Sigmoid colon (tissue), 4 donors: Measurements from ENCODE around the gene DPF3.

Source experiments
- CTCF ChIP-seq, 4 experiments: fragments of 450-650 bp in 3 of 4; fragments of 200-600 bp in 1 of 4; IDR thresholded peaks; one replicate each; pipeline ENCODE4 v1.5.1; 2016 to 2019; ENCODE audit warnings: antibody characterized with exemption in 4 of 4, mild to moderate bottlenecking in 3 of 4, moderate library complexity in 2 of 4
- POLR2AphosphoS5 ChIP-seq, 4 donors: sonication (generic); formaldehyde crosslinking; IDR thresholded peaks; one replicate each; pipeline ENCODE4 v1.6.1; 2017; ENCODE audit warnings: antibody characterized with exemption in 4 of 4

GRCh38 chr14:72740504-72740961 is 153.4 kb downstream of the DPF3 start:
- no peak for TF ChIP-seq CTCF (IDR thresholded peaks at IDR 0.05)
- TF ChIP-seq POLR2AphosphoS5 (IDR thresholded peaks at IDR 0.05), result no peak
